Measurements from ENCODE around the gene NOL8. TPM values are rescaled to one million over a fixed set of nuclear protein-coding genes. Genes with fewer than 3 reads are reported as not detected.

NOL8 gene
- total RNA-seq, 1 donor from 2014 or later = 38.5 TPM

GRCh38 chr9:92341578-92341977, 16.4 kb upstream of the NOL8 start:
- no peaks in the 10 kb centered on the region for H3K4me1 ChIP-seq
- DNase-seq (no peak), ATAC-seq (no peak)
- intact Hi-C loops (cut with DNase I) = no loop called here
- H3K4me3 ChIP-seq = no peak overlapping the region
- H3K9me3 ChIP-seq = peaks cover 6% of the 10 kb centered on the region
- no peak overlapping the region for H3K27ac ChIP-seq
- peaks cover 21% of the 10 kb centered on the region for H3K36me3 ChIP-seq
- TF ChIP-seq CTCF (IDR thresholded peaks at IDR 0.05) = no peak
- no peaks in the 10 kb centered on the region for H3K27me3 ChIP-seq (ENCODE audit: low read depth)

GRCh38 chr9:92333282-92333634, 8.1 kb upstream of the NOL8 start:
- ATAC-seq = no peak
- intact Hi-C loops (cut with DNase I) = no loop called here
- no peak for DNase-seq

GRCh38 chr9:92332577-92333281, 7.6 kb upstream of the NOL8 start:
- ATAC-seq (no peak), DNase-seq (no peak)
- intact Hi-C loops (cut with DNase I) = no loop called here

More at GRCh38 chr9:92333282-92333634, 8.1 kb upstream of the NOL8 start:
- no peak overlapping the region for H3K4me3 ChIP-seq
- H3K27ac ChIP-seq = no peak overlapping the region
- H3K36me3 ChIP-seq = peaks cover 8% of the 10 kb centered on the region
- TF ChIP-seq CTCF (IDR thresholded peaks at IDR 0.05) = no peak
- no peaks in the 10 kb centered on the region for H3K9me3 ChIP-seq
- H3K4me1 ChIP-seq = no peaks in the 10 kb centered on the region
- no peaks in the 10 kb centered on the region for H3K27me3 ChIP-seq (ENCODE audit: low read depth)

GRCh38 chr9:92328225-92328624, 3.1 kb upstream of the NOL8 start:
- H3K4me3 ChIP-seq = no peak overlapping the region

More at GRCh38 chr9:92332577-92333281, 7.6 kb upstream of the NOL8 start:
- Histone ChIP-seq H3K4me3 (no peak overlapping the region), H3K36me3 (peaks cover 3% of the 10 kb centered on the region), H3K4me1 (no peaks in the 10 kb centered on the region), H3K9me3 (no peaks in the 10 kb centered on the region), H3K27ac (no peak overlapping the region), H3K27me3 (ENCODE audit: low read depth) (no peaks in the 10 kb centered on the region)
- TF ChIP-seq CTCF (IDR thresholded peaks at IDR 0.05) = no peak

GRCh38 chr9:92327283-92327850, 2.2 kb upstream of the NOL8 start:
- Histone ChIP-seq H3K27ac (no peak overlapping the region), H3K4me3 (no peak overlapping the region), H3K36me3 (peaks cover 9% of the 10 kb centered on the region), H3K4me1 (peaks cover 25% of the 10 kb centered on the region), H3K9me3 (no peaks in the 10 kb centered on the region), H3K27me3 (ENCODE audit: low read depth) (no peaks in the 10 kb centered on the region)
- TF ChIP-seq CTCF (IDR thresholded peaks at IDR 0.05) = no peak
- intact Hi-C loops (cut with DNase I) = no loop called here
- ATAC-seq (no peak), DNase-seq (no peak)

More at GRCh38 chr9:92328225-92328624, 3.1 kb upstream of the NOL8 start:
- Histone ChIP-seq H3K27ac (no peak overlapping the region), H3K27me3 (ENCODE audit: low read depth) (no peaks in the 10 kb centered on the region), H3K36me3 (peaks cover under 1% of the 10 kb centered on the region), H3K9me3 (no peaks in the 10 kb centered on the region), H3K4me1 (peaks cover 25% of the 10 kb centered on the region)
- no peak for TF ChIP-seq CTCF (IDR thresholded peaks at IDR 0.05)
- no peak for ATAC-seq
- intact Hi-C loops (cut with DNase I) = no loop called here
- DNase-seq = no peak
